GM12878 (cell line): ENCODE measurements around the gene SEC14L1. TPM values are rescaled to one million over a fixed set of nuclear protein-coding genes. Genes with fewer than 3 reads are reported as not detected.

Experiments
- CTCF ChIP-seq, 3 experiments: IDR thresholded peaks in 2 of 3; conservative IDR thresholded peaks in 1 of 3; 2 replicates each; pipeline ENCODE4 v1.5.1; 2011; ENCODE audit warnings: low read depth in 3 of 3, low read length in 3 of 3, mild to moderate bottlenecking in 3 of 3, control low read depth in 2 of 3, moderate library complexity in 2 of 3, inconsistent platforms in 1 of 3, mixed read lengths in 1 of 3; ENCODE audit not compliant: control insufficient read depth in 2 of 3, insufficient read depth in 1 of 3; ENCODE audit errors: extremely low read depth in 1 of 3
- GABPA ChIP-seq: IDR thresholded peaks from 2 replicates; pipeline ENCODE4 v1.6.1; 2014; ENCODE audit warnings: antibody characterized with exemption, low read depth, mild to moderate bottlenecking, inconsistent platforms
- IKZF2 ChIP-seq, 2 experiments: fragments of 450-650 bp; IDR thresholded peaks; 2 replicates each; pipeline ENCODE4 v1.6.1; 2017; ENCODE audit warnings: mild to moderate bottlenecking in 2 of 2, moderate library complexity in 2 of 2
- SIX5 ChIP-seq: IDR thresholded peaks from 2 replicates; pipeline ENCODE4 v1.6.1; 2011; ENCODE audit warnings: mild to moderate bottlenecking, low read depth, low read length, moderate library complexity; ENCODE audit not compliant: severe bottlenecking
- ZBTB4 ChIP-seq: fragments of 450-650 bp; formaldehyde crosslinking; IDR thresholded peaks from 2 replicates; pipeline ENCODE4 v1.4.0; 2022; ENCODE audit warnings: mild to moderate bottlenecking, moderate library complexity
- ZNF384 ChIP-seq: IDR thresholded peaks from 2 replicates; pipeline ENCODE4 v1.6.1; 2012; ENCODE audit warnings: low read depth, mild to moderate bottlenecking, low read length, improper control_type of control experiment, borderline replicate concordance
- polyA plus RNA-seq, 11 experiments: library from polyadenylated mRNA; depleted of rRNA in 4 of 11; unstranded in 6 of 11; stranded (reverse) in 5 of 11; fragments of >200 nt; fragmentation: Nextera tagmentation in 4 of 11; fragmentation: Illumina TruSeq in 1 of 11; extraction: Ambion mirVana in 4 of 11; extraction: Trizol in 1 of 11; gene quantifications; 1 replicate in 1 of 11; 2 replicates in 10 of 11; pipeline versions ENCODE4 v1.2.1 to v1.2.3, GENCODE V29; 2011 to 2016; ENCODE audit warnings: inconsistent platforms in 2 of 11, missing spikeins in 2 of 11, low read depth in 1 of 11
- total RNA-seq, 4 experiments: library from RNA; depleted of rRNA in 3 of 4; stranded (reverse); fragments of >200 nt in 3 of 4; fragmentation: Illumina TruSeq in 1 of 4; extraction: Trizol in 1 of 4; gene quantifications; 2 replicates each; pipeline versions ENCODE4 v1.2.1 to v1.2.3, GENCODE V29; 2013 to 2021
- TF ChIP-seq, protein P1 (sequence below): IDR thresholded peaks from 2 replicates; pipeline ENCODE4 v1.6.1; 2012; ENCODE audit warnings: low read length, inconsistent platforms

SEC14L1 gene
- total and polyA plus RNA-seq, 10 of the 15 experiments (the other 5 are each of a cell fraction or from before 2014, with no cell fraction given), result 6.3 to 66.1 (median 33.5) TPM

DNA sequence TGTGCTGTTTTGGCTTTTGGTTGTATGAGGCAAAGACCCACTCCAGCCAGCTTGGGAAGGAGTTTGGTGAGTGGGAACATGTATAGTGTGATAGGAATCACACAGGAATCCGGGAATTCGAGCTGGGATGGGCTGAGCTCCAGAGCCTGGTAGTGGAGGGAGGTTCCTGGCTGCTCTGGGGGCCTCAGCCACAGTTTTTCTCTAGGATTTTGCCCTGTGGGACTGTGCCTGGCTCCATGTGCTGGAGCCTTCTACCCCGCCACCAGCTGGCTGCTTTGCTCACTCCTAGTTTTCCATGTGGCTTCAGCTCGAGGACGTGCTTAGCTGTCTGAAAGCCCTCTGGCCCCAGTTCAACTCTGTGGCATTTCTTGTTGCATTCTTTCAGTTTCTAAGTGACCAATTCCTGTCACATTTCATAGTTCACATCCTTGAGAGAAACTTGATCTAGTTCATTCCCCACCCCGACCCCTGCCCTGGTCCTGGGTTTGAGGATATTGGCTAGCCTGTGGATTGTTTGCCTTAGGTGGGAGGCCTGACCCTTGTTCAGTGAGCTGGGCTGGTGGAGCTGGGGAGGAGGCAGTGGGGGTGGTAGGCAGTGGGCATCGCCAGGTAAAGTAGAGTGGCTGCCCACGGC is 5.0 kb downstream of the SEC14L1 start (continued):
- TF ChIP-seq ZBTB4 (CRISPR knock-in tag) (no peak), SIX5 (no peak), ZNF384 (no peak), CTCF (IDR thresholded peaks at IDR 0.05 in 2 of 3, conservative IDR thresholded peaks at IDR 0.05 in 1 of 3; ENCODE audit: control insufficient read depth in 2 of 3, extremely low read depth in 1 of 3, insufficient read depth in 1 of 3, low read depth in 3 of 3, low read length in 3 of 3) (peak in 2 of 3 experiments; percentile 8 to 22; a peak in 1 of 6 replicates), GABPA (no peak), IKZF2 (IDR thresholded peaks at IDR 0.05) (peak; percentile 55 to 71)
- TF ChIP-seq, protein P1, sequence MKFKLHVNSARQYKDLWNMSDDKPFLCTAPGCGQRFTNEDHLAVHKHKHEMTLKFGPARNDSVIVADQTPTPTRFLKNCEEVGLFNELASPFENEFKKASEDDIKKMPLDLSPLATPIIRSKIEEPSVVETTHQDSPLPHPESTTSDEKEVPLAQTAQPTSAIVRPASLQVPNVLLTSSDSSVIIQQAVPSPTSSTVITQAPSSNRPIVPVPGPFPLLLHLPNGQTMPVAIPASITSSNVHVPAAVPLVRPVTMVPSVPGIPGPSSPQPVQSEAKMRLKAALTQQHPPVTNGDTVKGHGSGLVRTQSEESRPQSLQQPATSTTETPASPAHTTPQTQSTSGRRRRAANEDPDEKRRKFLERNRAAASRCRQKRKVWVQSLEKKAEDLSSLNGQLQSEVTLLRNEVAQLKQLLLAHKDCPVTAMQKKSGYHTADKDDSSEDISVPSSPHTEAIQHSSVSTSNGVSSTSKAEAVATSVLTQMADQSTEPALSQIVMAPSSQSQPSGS, result no peak
